Esophagus muscularis mucosa (tissue), 4 donors: ENCODE data around the gene P2RY2. TPM values are rescaled to one million over a fixed set of nuclear protein-coding genes. Genes with fewer than 3 reads are reported as not detected.

Experiments
- DNase-seq: peaks from one replicate; pipeline ENCODE4 v3.0.0-alpha.2; 2017; ENCODE audit errors: extremely low spot score
- H3K27ac ChIP-seq, 4 donors: fragments of 200-600 bp; sonication (generic); replicated peaks in 1 of 4; 1 replicate in 3 of 4; 2 replicates in 1 of 4; pipeline ENCODE4 v1.5.1; 2016 to 2019; ENCODE audit warnings: mild to moderate bottlenecking in 1 of 4
- H3K27me3 ChIP-seq, 4 donors: fragments of 200-600 bp; sonication (generic); one replicate each; pipeline versions ENCODE4 v1.5.1 to v1.6.0; 2016 to 2019
- H3K36me3 ChIP-seq, 4 donors: fragments of 200-600 bp; sonication (generic); one replicate each; pipeline ENCODE4 v1.5.1; 2016 to 2019
- H3K4me1 ChIP-seq, 4 donors: fragments of 200-600 bp; sonication (generic); one replicate each; pipeline ENCODE4 v1.5.1; 2016 to 2019
- H3K4me3 ChIP-seq, 4 donors: fragments of 200-600 bp; sonication (generic); 1 replicate in 2 of 4; 2 replicates in 2 of 4; pipeline ENCODE4 v1.5.1; 2016 to 2019; ENCODE audit warnings: mild to moderate bottlenecking in 4 of 4, moderate library complexity in 1 of 4
- H3K9me3 ChIP-seq, 4 donors: fragments of 200-600 bp; sonication (generic); 1 replicate in 3 of 4; 2 replicates in 1 of 4; pipeline ENCODE4 v1.5.1; 2016 to 2019
- EP300 ChIP-seq: sonication (generic); formaldehyde crosslinking; IDR thresholded peaks from one replicate; pipeline ENCODE4 v1.6.1; 2017; ENCODE audit warnings: antibody characterized with exemption
- POLR2A ChIP-seq: fragments of 450-650 bp; IDR thresholded peaks from one replicate; pipeline ENCODE4 v1.6.1; 2017; ENCODE audit warnings: antibody characterized with exemption, moderate library complexity, mild to moderate bottlenecking, low read depth
- POLR2AphosphoS5 ChIP-seq, 2 donors: sonication (generic); formaldehyde crosslinking; IDR thresholded peaks; one replicate each; pipeline ENCODE4 v1.6.1; 2017; ENCODE audit warnings: antibody characterized with exemption in 2 of 2
- WGBS: methylation state at CpG from one replicate; pipeline ENCODE4 v1.1.5; 2018; 5-methylcytosine and 5-hydroxymethylcytosine counted together
- intact Hi-C: fragments of 100-400 bp; cut with DNase I; formaldehyde crosslinking; loops from one replicate; pipeline ENCODE4 v1.15.1; 2023
- total RNA-seq, 4 donors: library from RNA; depleted of rRNA; stranded (reverse); fragments of >200 nt; gene quantifications; one replicate each; pipeline versions ENCODE4 v1.1.0 to v1.2.1, GENCODE V29; 2016
- TF ChIP-seq, protein P1 (sequence below), 3 experiments: fragments of 200-600 bp in 2 of 3; fragments of 450-650 bp in 1 of 3; sonication (generic) in 2 of 3; IDR thresholded peaks; one replicate each; pipeline ENCODE4 v1.5.1; 2017 to 2019; ENCODE audit warnings: antibody characterized with exemption in 3 of 3, mild to moderate bottlenecking in 2 of 3, moderate library complexity in 1 of 3

P2RY2 gene
- total RNA-seq, 4 donors from 2014 or later, result 0.32 to 0.83 (median 0.52) TPM; not detected in 1

DNA sequence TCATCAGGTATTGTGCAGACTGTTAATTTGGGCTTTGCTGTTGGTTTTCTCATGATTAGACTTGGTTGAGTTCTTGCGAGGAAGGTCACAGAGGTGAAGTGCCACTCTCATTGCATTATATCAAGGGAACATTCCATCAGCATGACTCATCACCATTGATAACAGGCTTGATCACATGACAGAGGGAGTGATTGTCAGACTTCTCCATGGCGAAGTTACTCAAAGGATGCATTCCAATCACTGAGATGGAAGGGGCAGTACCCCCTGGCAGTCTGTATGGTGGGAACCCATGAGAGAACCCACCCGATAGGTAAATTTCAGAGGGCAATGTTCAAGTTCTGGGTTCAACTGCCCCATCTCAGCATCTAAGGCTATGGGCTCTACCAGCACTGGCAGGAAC is 19.4 kb upstream of the P2RY2 start:
- no peak overlapping the region for H3K4me3 ChIP-seq
- H3K9me3 ChIP-seq, result no peaks in the 10 kb centered on the region
- H3K4me1 ChIP-seq, result peaks cover 0 to 6% (median 0%) of the 10 kb centered on the region in 4 donors
- H3K27me3 ChIP-seq, result no peaks in the 10 kb centered on the region
- intact Hi-C loops, result no loop called here
- no peak for DNase-seq
- no peak overlapping the region for H3K27ac ChIP-seq
- TF ChIP-seq, protein P1, sequence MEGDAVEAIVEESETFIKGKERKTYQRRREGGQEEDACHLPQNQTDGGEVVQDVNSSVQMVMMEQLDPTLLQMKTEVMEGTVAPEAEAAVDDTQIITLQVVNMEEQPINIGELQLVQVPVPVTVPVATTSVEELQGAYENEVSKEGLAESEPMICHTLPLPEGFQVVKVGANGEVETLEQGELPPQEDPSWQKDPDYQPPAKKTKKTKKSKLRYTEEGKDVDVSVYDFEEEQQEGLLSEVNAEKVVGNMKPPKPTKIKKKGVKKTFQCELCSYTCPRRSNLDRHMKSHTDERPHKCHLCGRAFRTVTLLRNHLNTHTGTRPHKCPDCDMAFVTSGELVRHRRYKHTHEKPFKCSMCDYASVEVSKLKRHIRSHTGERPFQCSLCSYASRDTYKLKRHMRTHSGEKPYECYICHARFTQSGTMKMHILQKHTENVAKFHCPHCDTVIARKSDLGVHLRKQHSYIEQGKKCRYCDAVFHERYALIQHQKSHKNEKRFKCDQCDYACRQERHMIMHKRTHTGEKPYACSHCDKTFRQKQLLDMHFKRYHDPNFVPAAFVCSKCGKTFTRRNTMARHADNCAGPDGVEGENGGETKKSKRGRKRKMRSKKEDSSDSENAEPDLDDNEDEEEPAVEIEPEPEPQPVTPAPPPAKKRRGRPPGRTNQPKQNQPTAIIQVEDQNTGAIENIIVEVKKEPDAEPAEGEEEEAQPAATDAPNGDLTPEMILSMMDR (IDR thresholded peaks at IDR 0.05), result no peak
- TF ChIP-seq POLR2A, result no peak
- no peak for TF ChIP-seq EP300
- no peak for TF ChIP-seq POLR2AphosphoS5 (IDR thresholded peaks at IDR 0.05)
- 86% methylated on average over 3 of the region's 3 CpGs for WGBS
- no peaks in the 10 kb centered on the region for H3K36me3 ChIP-seq

DNA sequence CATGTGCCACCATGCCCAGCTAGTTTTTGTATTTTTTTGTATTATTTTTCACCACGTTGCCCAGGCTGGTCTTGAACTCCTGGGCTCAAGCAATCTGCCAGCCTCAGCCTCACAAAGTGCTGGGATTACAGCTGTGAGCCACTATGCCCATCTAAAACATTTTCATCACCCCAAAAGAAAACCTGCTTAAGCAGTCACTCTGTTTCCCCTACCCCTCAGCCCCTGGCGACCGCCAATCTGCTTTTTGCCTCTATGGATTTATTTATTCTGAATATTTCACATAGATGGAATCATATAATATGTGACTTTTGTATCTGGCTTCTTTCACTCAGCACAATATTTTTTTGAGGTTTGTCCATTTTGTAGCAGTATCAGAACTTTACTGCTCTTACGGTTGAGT is 18.6 kb upstream of the P2RY2 start:
- DNase-seq, result no peak
- TF ChIP-seq, protein P1 (IDR thresholded peaks at IDR 0.05), result no peak
- TF ChIP-seq EP300 (no peak), POLR2AphosphoS5 (IDR thresholded peaks at IDR 0.05) (no peak), POLR2A (no peak)
- whole genome bisulfite sequencing, result 82% methylated on average over 4 of the region's 4 CpGs
- H3K27me3 ChIP-seq, result no peaks in the 10 kb centered on the region
- H3K4me1 ChIP-seq, result peaks cover 0 to 6% (median 0%) of the 10 kb centered on the region in 4 donors
- H3K27ac ChIP-seq, result no peak overlapping the region
- H3K9me3 ChIP-seq, result no peaks in the 10 kb centered on the region
- intact Hi-C loops, result no loop called here
- H3K36me3 ChIP-seq, result no peaks in the 10 kb centered on the region
- H3K4me3 ChIP-seq, result no peak overlapping the region

- Histone ChIP-seq H3K36me3 (no peaks in the 10 kb centered on the region), H3K4me3 (no peak overlapping the region), H3K27me3 (no peaks in the 10 kb centered on the region), H3K27ac (no peak overlapping the region), H3K9me3 (no peaks in the 10 kb centered on the region), H3K4me1 (peaks cover 0 to 6% (median 0%) of the 10 kb centered on the region in 4 donors)
- no peak for DNase-seq
- intact Hi-C loops, result no loop called here
- TF ChIP-seq EP300, result no peak
- TF ChIP-seq POLR2A, result no peak
- TF ChIP-seq POLR2AphosphoS5 (IDR thresholded peaks at IDR 0.05), result no peak
- TF ChIP-seq, protein P1 (IDR thresholded peaks at IDR 0.05), result no peak
These were observed 17.8 kb upstream of the P2RY2 start for GRCh38 chr11:73200256-73200655.

GRCh38 chr11:73201249-73201648 is 16.8 kb upstream of the P2RY2 start:
- DNase-seq, result no peak
- TF ChIP-seq, protein P1 (IDR thresholded peaks at IDR 0.05), result no peak
- no peak for TF ChIP-seq POLR2AphosphoS5 (IDR thresholded peaks at IDR 0.05)
- TF ChIP-seq POLR2A, result no peak
- TF ChIP-seq EP300, result no peak
- intact Hi-C loops, result no loop called here
- peaks cover 0 to 6% (median 0%) of the 10 kb centered on the region in 4 donors for H3K4me1 ChIP-seq
- H3K36me3 ChIP-seq, result no peaks in the 10 kb centered on the region
- H3K9me3 ChIP-seq, result no peaks in the 10 kb centered on the region
- no peak overlapping the region for H3K27ac ChIP-seq
- H3K4me3 ChIP-seq, result no peak overlapping the region
- 77% methylated on average over 6 of the region's 6 CpGs for WGBS
- H3K27me3 ChIP-seq, result no peaks in the 10 kb centered on the region
